ENCODE measurements around the gene CSHL1. TPM values are rescaled to one million over a fixed set of nuclear protein-coding genes. Genes with fewer than 3 reads are reported as not detected.

Gene CSHL1
- polyA plus RNA-seq, 1 experiment = not detected

DNA sequence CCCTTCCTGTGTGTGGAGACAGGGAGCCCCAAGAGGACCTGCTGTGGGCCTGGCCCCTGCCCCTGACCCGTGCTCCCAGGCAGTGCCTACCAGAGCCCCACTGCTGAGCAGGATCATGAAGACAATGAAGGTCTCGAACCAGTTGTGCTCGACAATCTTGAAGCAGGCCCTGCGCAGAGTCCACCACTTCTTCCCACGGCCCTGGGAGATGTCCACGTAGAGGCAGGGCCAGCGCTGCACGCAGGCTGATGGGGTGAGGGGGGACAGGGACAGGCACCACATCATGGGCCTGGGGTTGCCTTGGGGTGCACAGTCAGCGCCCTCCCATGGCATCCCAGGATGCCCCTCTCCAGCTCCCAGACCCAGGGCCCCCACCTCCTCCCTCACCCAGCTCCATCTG lies 37.5 kb upstream of the CSHL1 start:
- DNase-seq (ENCODE audit: low read depth, low spot score) = no peak
- no peak overlapping the region for H3K4me3 ChIP-seq (ENCODE audit: low read depth, low read length)
- no peak overlapping the region for H3K27ac ChIP-seq (ENCODE audit: low read depth, low read length)
- TF ChIP-seq, protein P1, sequence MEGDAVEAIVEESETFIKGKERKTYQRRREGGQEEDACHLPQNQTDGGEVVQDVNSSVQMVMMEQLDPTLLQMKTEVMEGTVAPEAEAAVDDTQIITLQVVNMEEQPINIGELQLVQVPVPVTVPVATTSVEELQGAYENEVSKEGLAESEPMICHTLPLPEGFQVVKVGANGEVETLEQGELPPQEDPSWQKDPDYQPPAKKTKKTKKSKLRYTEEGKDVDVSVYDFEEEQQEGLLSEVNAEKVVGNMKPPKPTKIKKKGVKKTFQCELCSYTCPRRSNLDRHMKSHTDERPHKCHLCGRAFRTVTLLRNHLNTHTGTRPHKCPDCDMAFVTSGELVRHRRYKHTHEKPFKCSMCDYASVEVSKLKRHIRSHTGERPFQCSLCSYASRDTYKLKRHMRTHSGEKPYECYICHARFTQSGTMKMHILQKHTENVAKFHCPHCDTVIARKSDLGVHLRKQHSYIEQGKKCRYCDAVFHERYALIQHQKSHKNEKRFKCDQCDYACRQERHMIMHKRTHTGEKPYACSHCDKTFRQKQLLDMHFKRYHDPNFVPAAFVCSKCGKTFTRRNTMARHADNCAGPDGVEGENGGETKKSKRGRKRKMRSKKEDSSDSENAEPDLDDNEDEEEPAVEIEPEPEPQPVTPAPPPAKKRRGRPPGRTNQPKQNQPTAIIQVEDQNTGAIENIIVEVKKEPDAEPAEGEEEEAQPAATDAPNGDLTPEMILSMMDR (IDR thresholded peaks at IDR 0.05; ENCODE audit: low read depth, low read length) = no peak
- H3K27me3 ChIP-seq (ENCODE audit: control insufficient read depth, insufficient read depth, low read length) = peaks cover 16% of the 10 kb centered on the region
- ChIA-PET POLR2A (interaction anchor here (0.6 kb wide), 1 partner anchor 12 kb away, joined by 7 read pairs; no protein-coding TSS in a partner anchor), CTCF (no interaction called here)
- H3K9me3 ChIP-seq (ENCODE audit: control insufficient read depth, insufficient read depth, low read length) = no peaks in the 10 kb centered on the region

DNA sequence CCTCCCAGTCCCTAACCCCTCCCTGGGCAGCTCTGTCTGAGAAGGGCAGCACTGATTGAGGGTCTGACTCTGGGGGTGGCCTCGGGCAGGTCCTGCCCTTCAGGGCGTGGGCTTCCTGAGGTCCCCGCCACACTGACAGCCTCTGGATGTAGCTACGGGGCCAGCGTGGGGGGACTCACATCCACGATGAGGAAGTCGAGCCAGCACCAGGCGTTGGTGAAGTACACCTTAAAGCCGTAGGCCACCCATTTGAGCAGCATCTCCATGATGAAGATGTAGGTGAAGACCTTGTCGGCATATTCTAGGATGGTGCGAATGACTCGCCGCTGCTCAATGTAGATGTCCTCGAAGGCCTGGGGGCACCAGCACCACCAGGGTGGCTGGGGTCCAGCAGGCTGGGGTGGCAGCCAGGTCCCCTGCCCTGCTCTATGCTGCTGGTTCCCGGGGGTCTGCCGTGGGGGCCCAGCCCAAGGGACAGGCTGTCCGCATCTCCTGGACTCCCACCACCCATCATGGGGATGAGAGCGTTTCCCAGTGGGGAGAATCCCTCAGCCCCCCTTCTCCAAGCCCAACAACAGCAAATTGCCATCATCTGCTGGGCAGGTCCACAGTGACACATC lies 36.8 kb upstream of the CSHL1 start:
- no peaks in the 10 kb centered on the region for H3K9me3 ChIP-seq (ENCODE audit: control insufficient read depth, insufficient read depth, low read length)
- H3K4me3 ChIP-seq (ENCODE audit: low read depth, low read length) = no peak overlapping the region
- no peak for DNase-seq (ENCODE audit: low read depth, low spot score)
- H3K27me3 ChIP-seq (ENCODE audit: control insufficient read depth, insufficient read depth, low read length) = peaks cover 16% of the 10 kb centered on the region
- H3K27ac ChIP-seq (ENCODE audit: low read depth, low read length) = no peak overlapping the region
- TF ChIP-seq, protein P1 (IDR thresholded peaks at IDR 0.05; ENCODE audit: low read depth, low read length) = no peak
- ChIA-PET CTCF (interaction anchor here (0.8 to 3.1 kb wide), 9 partner anchors 9 to 186 kb away, joined by 3 to 45 read pairs (median 17); partner anchors contain the start of gene GH1), POLR2A (no interaction called here)

DNA sequence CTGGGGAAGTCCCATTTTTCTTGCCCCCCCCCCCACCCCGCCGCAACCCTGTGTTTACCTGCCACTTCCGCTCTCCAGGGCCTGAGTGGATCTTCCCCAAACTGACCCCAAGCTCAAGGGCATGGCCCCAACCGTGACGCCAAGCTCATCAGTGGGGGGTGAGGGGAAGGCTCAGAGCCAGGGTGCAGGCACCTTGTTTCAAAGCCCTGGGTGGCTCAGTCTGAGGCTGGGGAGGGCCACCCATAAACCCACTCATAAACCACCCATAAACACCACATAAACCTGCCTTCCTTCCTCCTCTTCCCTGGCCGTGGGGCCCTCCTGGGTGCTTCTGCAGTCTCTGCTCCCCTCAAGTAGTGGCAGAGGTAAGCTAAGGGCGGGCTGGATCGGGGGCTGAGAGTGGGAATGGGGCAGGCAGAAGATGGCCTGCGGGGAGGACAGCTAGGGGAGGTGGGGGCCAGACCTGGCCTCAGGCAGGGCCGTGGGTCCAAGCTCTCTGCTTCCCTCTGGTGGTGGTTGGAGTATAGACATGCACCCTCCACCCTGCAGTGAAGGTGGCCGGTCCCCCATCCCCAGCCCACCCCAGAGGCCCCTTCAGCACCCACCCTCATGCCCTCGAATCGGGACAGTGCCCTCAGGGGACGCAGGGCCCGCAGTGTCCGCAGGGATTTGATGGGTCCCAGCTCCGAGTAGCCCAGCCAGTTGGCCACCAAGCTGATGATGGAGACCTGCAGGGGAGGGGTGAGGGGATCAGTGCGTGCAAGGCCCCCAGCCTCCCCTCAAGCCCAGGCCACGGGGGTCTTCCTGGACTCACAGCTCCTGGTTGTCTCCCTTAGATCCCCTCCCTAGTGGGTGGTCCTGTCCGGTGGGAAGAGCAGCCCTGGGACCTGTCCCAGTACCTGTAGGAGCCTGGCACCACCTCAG lies 35.6 kb upstream of the CSHL1 start:
- H3K27me3 ChIP-seq (ENCODE audit: control insufficient read depth, insufficient read depth, low read length) = peaks cover 20% of the 10 kb centered on the region
- no peak overlapping the region for H3K27ac ChIP-seq (ENCODE audit: low read depth, low read length)
- H3K9me3 ChIP-seq (ENCODE audit: control insufficient read depth, insufficient read depth, low read length) = no peaks in the 10 kb centered on the region; the same call in 1 of the 2 replicates
- ChIA-PET CTCF (interaction anchor here (0.7 to 3.1 kb wide), 26 partner anchors 10 to 187 kb away, joined by 3 to 45 read pairs (median 5); partner anchors contain the start of genes GH1 and ICAM2), POLR2A (interaction anchor here (0.6 kb wide), 1 partner anchor 48 kb away, joined by 6 read pairs; no protein-coding TSS in a partner anchor)
- TF ChIP-seq, protein P1 (IDR thresholded peaks at IDR 0.05; ENCODE audit: low read depth, low read length) = peak; percentile 73
- no peak for DNase-seq (ENCODE audit: low read depth, low spot score)
- H3K4me3 ChIP-seq (ENCODE audit: low read depth, low read length) = no peak overlapping the region

DNA sequence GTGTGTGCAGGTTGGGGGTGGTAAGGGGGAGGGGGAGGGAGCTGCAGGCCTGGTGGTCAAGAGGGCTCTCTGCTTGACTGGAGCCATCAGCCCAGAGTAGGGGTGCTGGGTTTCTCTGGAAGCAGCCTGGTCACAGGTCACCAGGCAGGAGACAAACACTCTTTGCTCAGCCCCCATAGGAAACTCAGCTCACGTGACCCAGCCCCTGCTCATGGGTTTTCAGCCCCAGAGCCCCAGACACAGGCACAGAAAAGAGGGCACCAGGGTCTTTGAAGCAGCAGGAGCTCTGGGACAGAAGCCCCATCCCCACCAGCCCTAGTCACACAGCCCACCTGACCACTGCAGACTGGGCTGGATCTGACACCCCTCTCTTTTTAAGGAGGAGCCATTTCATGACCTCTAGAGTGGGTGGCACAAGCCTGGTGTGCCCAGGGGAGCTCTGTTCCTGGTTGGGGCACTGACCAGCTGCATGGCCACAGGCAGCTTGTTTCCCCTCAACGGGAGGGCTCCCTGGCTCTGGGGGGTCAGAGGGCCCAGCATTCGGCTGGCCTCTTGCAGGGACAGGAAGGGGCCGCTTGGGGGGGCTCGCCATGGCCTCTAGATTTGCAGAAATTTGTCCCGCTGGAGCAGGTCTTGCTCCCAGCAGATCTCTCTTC lies 34.9 kb upstream of the CSHL1 start:
- Histone ChIP-seq H3K9me3 (ENCODE audit: control insufficient read depth, insufficient read depth, low read length) (peaks cover under 1% of the 10 kb centered on the region; the same call in 1 of the 2 replicates), H3K4me3 (ENCODE audit: low read depth, low read length) (no peak overlapping the region), H3K27ac (ENCODE audit: low read depth, low read length) (no peak overlapping the region), H3K27me3 (ENCODE audit: control insufficient read depth, insufficient read depth, low read length) (peaks cover 17% of the 10 kb centered on the region)
- ChIA-PET CTCF (interaction anchor here (0.7 to 3.1 kb wide), 23 partner anchors 11 to 188 kb away, joined by 3 to 45 read pairs (median 5); partner anchors contain the start of genes GH1 and ICAM2), POLR2A (no interaction called here)
- no peak for DNase-seq (ENCODE audit: low read depth, low spot score)
- TF ChIP-seq, protein P1 (IDR thresholded peaks at IDR 0.05; ENCODE audit: low read depth, low read length) = no peak
